Naive thymus-derived CD4-positive, alpha-beta T cell (primary cell): Measurements from ENCODE around the gene FLG. TPM values are rescaled to one million over a fixed set of nuclear protein-coding genes. Genes with fewer than 3 reads are reported as not detected.
"Not testable (repeated sequence)": the region's sequence is repeated elsewhere in the genome, so short reads cannot be mapped to it uniquely, and the experiment has no call there.

Experiments used
- ATAC-seq: fragments of 150-1000 bp; cut with Tn5 transposase; 2 replicates; pipeline ENCODE4 v1.10.0; 2021; ENCODE audit warnings: mild to moderate bottlenecking, moderate library complexity
- CTCF ChIA-PET: fragments of 350-600 bp; sonication (Branson Sonifier 250); formaldehyde crosslinking; loops from one replicate; lab custom pipeline; 2021; ENCODE audit warnings: antibody characterized with exemption; lab: Charles Lee
- POLR2A ChIA-PET: fragments of 350-600 bp; sonication (Branson Sonifier 250); formaldehyde crosslinking; loops from one replicate; lab custom pipeline; 2021; ENCODE audit warnings: antibody characterized with exemption, inconsistent platforms; lab: Charles Lee
- DNase-seq, 9 donors: peaks; one replicate each; pipeline versions ENCODE4 v3.0.0 to v3.0.0-alpha.2; 2020 to 2022; ENCODE audit warnings: mixed read lengths in 1 of 9
- H3K27ac ChIP-seq: one replicate; pipeline ENCODE4 v1.7.0; 2013; ENCODE audit warnings: mild to moderate bottlenecking, low read depth, low read length, moderate library complexity
- H3K27me3 ChIP-seq, 2 donors: one replicate each; pipeline ENCODE4 v1.7.0; 2013; ENCODE audit warnings: low read length in 2 of 2, mild to moderate bottlenecking in 2 of 2, moderate library complexity in 2 of 2; ENCODE audit not compliant: control insufficient read depth in 2 of 2, insufficient read depth in 2 of 2
- H3K36me3 ChIP-seq, 3 experiments: 1 replicate in 2 of 3; 2 replicates in 1 of 3; pipeline ENCODE4 v1.7.0; 2013; ENCODE audit warnings: low read length in 3 of 3, mild to moderate bottlenecking in 3 of 3, moderate library complexity in 1 of 3; ENCODE audit not compliant: insufficient read depth in 3 of 3, control insufficient read depth in 2 of 3
- H3K4me1 ChIP-seq, 2 donors: one replicate each; pipeline ENCODE4 v1.7.0; 2013; ENCODE audit warnings: low read length in 2 of 2, mild to moderate bottlenecking in 2 of 2, moderate library complexity in 1 of 2; ENCODE audit not compliant: control insufficient read depth in 2 of 2, insufficient read depth in 2 of 2
- H3K4me3 ChIP-seq: 2 replicates; pipeline ENCODE4 v1.7.0; 2013; ENCODE audit warnings: mild to moderate bottlenecking, low read length
- H3K9me3 ChIP-seq, 3 experiments: 1 replicate in 2 of 3; 2 replicates in 1 of 3; pipeline ENCODE4 v1.7.0; 2013; ENCODE audit warnings: low read length in 3 of 3; ENCODE audit not compliant: control insufficient read depth in 2 of 3
- H3K27ac Mint-ChIP-seq, 9 donors: one replicate each; pipeline ENCODE4 v1.8.0; 2020 to 2022; ENCODE audit warnings: mixed read lengths in 9 of 9, mild to moderate bottlenecking in 8 of 9, moderate library complexity in 5 of 9, inconsistent platforms in 2 of 9
- H3K27me3 Mint-ChIP-seq, 5 donors: one replicate each; pipeline ENCODE4 v1.8.0; 2021 to 2022; ENCODE audit warnings: mixed read lengths in 5 of 5, mild to moderate bottlenecking in 1 of 5
- H3K36me3 Mint-ChIP-seq, 5 donors: one replicate each; pipeline ENCODE4 v1.8.0; 2020 to 2022; ENCODE audit warnings: mixed read lengths in 5 of 5, mild to moderate bottlenecking in 3 of 5, inconsistent platforms in 1 of 5
- H3K4me1 Mint-ChIP-seq, 7 donors: one replicate each; pipeline ENCODE4 v1.8.0; 2020 to 2022; ENCODE audit warnings: mixed read lengths in 7 of 7, mild to moderate bottlenecking in 3 of 7, inconsistent platforms in 1 of 7
- H3K4me3 Mint-ChIP-seq, 10 donors: one replicate each; pipeline ENCODE4 v1.8.0; 2020 to 2022; ENCODE audit warnings: mild to moderate bottlenecking in 10 of 10, mixed read lengths in 10 of 10, moderate library complexity in 6 of 10, inconsistent platforms in 2 of 10
- H3K9me3 Mint-ChIP-seq, 11 donors: one replicate each; pipeline ENCODE4 v1.8.0; 2020 to 2022; ENCODE audit warnings: mixed read lengths in 11 of 11, mild to moderate bottlenecking in 4 of 11, inconsistent platforms in 1 of 11, moderate library complexity in 1 of 11
- intact Hi-C, 2 donors: fragments of 100-400 bp; cut with micrococcal nuclease; formaldehyde crosslinking; loops; one replicate each; pipeline ENCODE4 v1.15.1; 2023
- polyA plus RNA-seq, 2 donors: library from polyadenylated mRNA; unstranded; fragments of 300-500 nt; fragmentation: Illumina TruSeq; gene quantifications; one replicate each; pipeline ENCODE4 v1.2.3, GENCODE V29; 2021
- total RNA-seq, 6 experiments: library from RNA in 5 of 6; stranded (reverse) in 5 of 6; gene quantifications; 1 replicate in 5 of 6; 2 replicates in 1 of 6; pipeline ENCODE4 v1.2.3 and lab custom pipeline; 2021 to 2026

The FLG gene
- total and polyA plus RNA-seq, 7 experiments from 2014 or later = not detected

- no peak overlapping the region for H3K4me3 Mint-ChIP-seq
- peaks cover 0 to 1% (median 0%) of the 10 kb centered on the region in 7 donors for H3K4me1 Mint-ChIP-seq
- DNase-seq (no peak), ATAC-seq (no peak)
- Histone ChIP-seq H3K4me3 (no peak overlapping the region), H3K9me3 (no peaks in the 10 kb centered on the region), H3K36me3 (no peaks in the 10 kb centered on the region), H3K27me3 (no peaks in the 10 kb centered on the region), H3K27ac (no peak overlapping the region), H3K4me1 (no peaks in the 10 kb centered on the region)
- ChIA-PET CTCF (no interaction called here), POLR2A (no interaction called here)
- H3K27me3 Mint-ChIP-seq = peaks cover 0 to 46% (median 10%) of the 10 kb centered on the region in 5 donors
- H3K9me3 Mint-ChIP-seq = peaks cover 0 to 8% (median 0%) of the 10 kb centered on the region in 11 donors
- no peak overlapping the region for H3K27ac Mint-ChIP-seq
- peaks cover 0 to 5% (median 5%) of the 10 kb centered on the region in 5 donors for H3K36me3 Mint-ChIP-seq
- intact Hi-C loops = no loop called here
These were observed 11.1 kb downstream of the FLG start for GRCh38 chr1:152313970-152314369.

- H3K27ac Mint-ChIP-seq = no peak overlapping the region
- no peaks in the 10 kb centered on the region for H3K9me3 ChIP-seq
- H3K36me3 Mint-ChIP-seq = peaks cover 0 to 5% (median 5%) of the 10 kb centered on the region in 5 donors
- ChIA-PET POLR2A (no interaction called here), CTCF (no interaction called here)
- no peaks in the 10 kb centered on the region for H3K27me3 ChIP-seq
- no peak overlapping the region for H3K4me3 Mint-ChIP-seq
- peaks cover 0 to 52% (median 13%) of the 10 kb centered on the region in 5 donors for H3K27me3 Mint-ChIP-seq
- H3K36me3 ChIP-seq = no peaks in the 10 kb centered on the region
- no peaks in the 10 kb centered on the region for H3K4me1 ChIP-seq
- ATAC-seq = no peak
- intact Hi-C loops = no loop called here
- H3K27ac ChIP-seq = no peak overlapping the region
- no peak overlapping the region for H3K4me3 ChIP-seq
- no peak for DNase-seq
- H3K9me3 Mint-ChIP-seq = peaks cover 0 to 9% (median 0%) of the 10 kb centered on the region in 11 donors
- H3K4me1 Mint-ChIP-seq = peaks cover 0 to 1% (median 0%) of the 10 kb centered on the region in 7 donors
These were observed 11.7 kb downstream of the FLG start for GRCh38 chr1:152313319-152313801.

GRCh38 chr1:152312169-152312568, 12.9 kb downstream of the FLG start:
- H3K9me3 ChIP-seq, H3K27ac Mint-ChIP-seq, H3K4me1 Mint-ChIP-seq, intact Hi-C loops, H3K27me3 ChIP-seq, H3K4me3 ChIP-seq, H3K4me3 Mint-ChIP-seq, POLR2A ChIA-PET, ATAC-seq, H3K36me3 ChIP-seq, DNase-seq, H3K4me1 ChIP-seq, H3K27ac ChIP-seq, CTCF ChIA-PET, H3K36me3 Mint-ChIP-seq: not testable (repeated sequence)
- Mint-ChIP-seq H3K27me3 (peaks cover 0 to 53% (median 13%) of the 10 kb centered on the region in 5 donors), H3K9me3 (peaks cover 0 to 12% (median 0%) of the 10 kb centered on the region in 11 donors)

- Histone ChIP-seq H3K9me3 (no peaks in the 10 kb centered on the region), H3K27ac (no peak overlapping the region), H3K36me3 (no peaks in the 10 kb centered on the region), H3K4me1 (no peaks in the 10 kb centered on the region), H3K27me3 (no peaks in the 10 kb centered on the region), H3K4me3 (no peak overlapping the region)
- Mint-ChIP-seq H3K36me3 (peaks cover 0 to 5% (median 5%) of the 10 kb centered on the region in 5 donors), H3K27ac (no peak overlapping the region), H3K4me3 (no peak overlapping the region), H3K27me3 (peaks cover 0 to 54% (median 13%) of the 10 kb centered on the region in 5 donors), H3K4me1 (peaks cover 0 to 1% (median 0%) of the 10 kb centered on the region in 7 donors), H3K9me3 (peaks cover 0 to 12% (median 0%) of the 10 kb centered on the region in 11 donors)
- ATAC-seq = no peak
- ChIA-PET CTCF (no interaction called here), POLR2A (no interaction called here)
- DNase-seq = no peak
- intact Hi-C loops = no loop called here
These were observed 15.1 kb downstream of the FLG start for GRCh38 chr1:152309955-152310354.

GRCh38 chr1:152309320-152309901, 15.6 kb downstream of the FLG start:
- H3K4me1 Mint-ChIP-seq, DNase-seq, H3K27ac ChIP-seq, H3K36me3 Mint-ChIP-seq, POLR2A ChIA-PET, H3K4me1 ChIP-seq, intact Hi-C loops, ATAC-seq, H3K27ac Mint-ChIP-seq, CTCF ChIA-PET, H3K27me3 ChIP-seq, H3K4me3 Mint-ChIP-seq, H3K9me3 ChIP-seq, H3K36me3 ChIP-seq, H3K4me3 ChIP-seq: not testable (repeated sequence)
- Mint-ChIP-seq H3K27me3 (peaks cover 0 to 56% (median 12%) of the 10 kb centered on the region in 5 donors), H3K9me3 (peaks cover 0 to 12% (median 0%) of the 10 kb centered on the region in 11 donors)

GRCh38 chr1:152308758-152309157, 16.3 kb downstream of the FLG start:
- H3K27ac Mint-ChIP-seq, POLR2A ChIA-PET, H3K9me3 ChIP-seq, H3K4me3 ChIP-seq, H3K27ac ChIP-seq, H3K36me3 Mint-ChIP-seq, H3K36me3 ChIP-seq, H3K4me1 ChIP-seq, intact Hi-C loops, ATAC-seq, H3K27me3 ChIP-seq, H3K4me3 Mint-ChIP-seq, H3K4me1 Mint-ChIP-seq, CTCF ChIA-PET, DNase-seq: not testable (repeated sequence)
- Mint-ChIP-seq H3K9me3 (peaks cover 0 to 12% (median 0%) of the 10 kb centered on the region in 11 donors), H3K27me3 (peaks cover 0 to 50% (median 5%) of the 10 kb centered on the region in 5 donors)

GRCh38 chr1:152307970-152308369, 17.1 kb downstream of the FLG start:
- H3K27ac Mint-ChIP-seq, H3K4me1 Mint-ChIP-seq, CTCF ChIA-PET, POLR2A ChIA-PET, H3K4me3 Mint-ChIP-seq, DNase-seq, H3K27ac ChIP-seq, H3K36me3 Mint-ChIP-seq, H3K4me3 ChIP-seq, H3K9me3 ChIP-seq, H3K27me3 ChIP-seq, intact Hi-C loops, H3K4me1 ChIP-seq, ATAC-seq, H3K36me3 ChIP-seq: not testable (repeated sequence)
- Mint-ChIP-seq H3K9me3 (peaks cover 0 to 12% (median 0%) of the 10 kb centered on the region in 11 donors), H3K27me3 (peaks cover 0 to 49% (median 3%) of the 10 kb centered on the region in 5 donors)
